AG04449 (cell line): ENCODE results near the gene RPS6KA3.

ENCODE experiments used
- CTCF ChIA-PET: fragments of 350-600 bp; formaldehyde crosslinking; extraction: SDS; loops from one replicate; lab custom pipeline; 2021; ENCODE audit warnings: antibody characterized with exemption; lab: Yijun Ruan, JAX
- POLR2A ChIA-PET: fragments of 400-600, 350-600 bp; formaldehyde crosslinking; extraction: SDS; loops from one replicate; lab custom pipeline; 2020; ENCODE audit warnings: antibody characterized with exemption, inconsistent platforms; lab: Yijun Ruan, JAX
- DNase-seq: peaks from one replicate; pipeline ENCODE4 v3.0.0-alpha.2; 2010; ENCODE audit warnings: low read depth, low spot score
- H3K4me3 ChIP-seq: 2 replicates; pipeline ENCODE4 v1.5.1; 2011; ENCODE audit warnings: low read depth, mild to moderate bottlenecking, control low read depth, low read length
- CTCF ChIP-seq: IDR thresholded peaks from one replicate; pipeline ENCODE4 v1.5.1; 2011; ENCODE audit warnings: mild to moderate bottlenecking, moderate library complexity, low read length, control low read depth, inconsistent platforms; ENCODE audit not compliant: insufficient read depth; ENCODE audit errors: missing control alignments

The RPS6KA3 gene

GRCh38 chrX:20212486-20213089 lies 54.1 kb downstream of the RPS6KA3 start:
- ChIA-PET CTCF (no interaction called here), POLR2A (interaction anchor here (0.7 kb wide), 1 partner anchor 12 kb away, joined by 3 read pairs; no protein-coding TSS in a partner anchor)
- H3K4me3 ChIP-seq = no peak overlapping the region
- TF ChIP-seq CTCF = no peak
- DNase-seq = no peak

GRCh38 chrX:20211261-20211786 lies 55.4 kb downstream of the RPS6KA3 start:
- no peak for TF ChIP-seq CTCF
- no peak for DNase-seq
- no peak overlapping the region for H3K4me3 ChIP-seq
- ChIA-PET CTCF (no interaction called here), POLR2A (no interaction called here)

- no peak for TF ChIP-seq CTCF
- H3K4me3 ChIP-seq = no peak overlapping the region
- ChIA-PET POLR2A (no interaction called here), CTCF (no interaction called here)
- no peak for DNase-seq
Observed at GRCh38 chrX:20205927-20206708, 60.6 kb downstream of the RPS6KA3 start.

GRCh38 chrX:20204351-20204750 lies 62.4 kb downstream of the RPS6KA3 start:
- TF ChIP-seq CTCF = no peak
- DNase-seq = no peak
- ChIA-PET CTCF (interaction anchor here (0.8 kb wide), 1 partner anchor 237 kb away, joined by 3 read pairs; no protein-coding TSS in a partner anchor), POLR2A (no interaction called here)
- H3K4me3 ChIP-seq = no peak overlapping the region

- H3K4me3 ChIP-seq = no peak overlapping the region
- no peak for TF ChIP-seq CTCF
- no peak for DNase-seq
- ChIA-PET CTCF (no interaction called here), POLR2A (no interaction called here)
Observed at GRCh38 chrX:20197641-20198210, 69.0 kb downstream of the RPS6KA3 start.

- no peak overlapping the region for H3K4me3 ChIP-seq
- POLR2A ChIA-PET = no interaction called here
- no peak for DNase-seq
- CTCF ChIA-PET = no interaction called here
- TF ChIP-seq CTCF = no peak
Observed at GRCh38 chrX:20189171-20189570, 77.5 kb downstream of the RPS6KA3 start.
